ENCODE measurements around the gene FAAH. TPM values are rescaled to one million over a fixed set of nuclear protein-coding genes. Genes with fewer than 3 reads are reported as not detected.

The FAAH gene
- total RNA-seq, 1 experiment from 2014 or later: 25.9 TPM

- no peaks in the 10 kb centered on the region for H3K36me3 ChIP-seq (ENCODE audit: control insufficient read depth, insufficient read depth, low read length)
- H3K27ac ChIP-seq (ENCODE audit: low read length): no peak overlapping the region
- CTCF ChIA-PET: no interaction called here
- in situ Hi-C loops (cut with HindIII; ENCODE audit: low pct_unique_long_range_greater_than_20kb, low sequenced_read_pairs) (no loop called here), intact Hi-C loops (cut with micrococcal nuclease; ENCODE audit: unreplicated experiment) (no loop called here)
- TF ChIP-seq TCF7L2 (IDR thresholded peaks at IDR 0.05; ENCODE audit: low read depth, low read length): no peak
- no peak for TF ChIP-seq REST (IDR thresholded peaks at IDR 0.05; ENCODE audit: insufficient read depth in 1 of 2, low read depth in 2 of 2, low read length in 1 of 2)
- TF ChIP-seq CTCF (IDR thresholded peaks at IDR 0.05): no peak
- no peak for TF ChIP-seq SIN3A (IDR thresholded peaks at IDR 0.05; ENCODE audit: borderline replicate concordance, insufficient read depth, low read depth, low read length)
- no peak for TF ChIP-seq POLR2AphosphoS5 (IDR thresholded peaks at IDR 0.05; ENCODE audit: low read depth, low read length)
- H3K4me3 ChIP-seq (ENCODE audit: low read depth in 2 of 2, low read length in 2 of 2): no peak overlapping the region
- no peak for ATAC-seq
- H3K9me3 ChIP-seq (ENCODE audit: control insufficient read depth, insufficient read depth, low read depth, low read length): no peaks in the 10 kb centered on the region
- DNase-seq (ENCODE audit: low read depth, low spot score): no peak
- H3K27me3 ChIP-seq (ENCODE audit: control insufficient read depth, insufficient read depth, low read length): peaks cover 5% of the 10 kb centered on the region; the same call in 1 of the 2 replicates
- POLR2A ChIA-PET: no interaction called here
- no TSS peak for BruUV-seq (replicated peaks)
- peaks cover 3% of the 10 kb centered on the region; the same call in 1 of the 2 replicates for H3K4me1 ChIP-seq (ENCODE audit: control insufficient read depth, insufficient read depth, low read length)
These were observed 67.1 kb downstream of the FAAH start for GRCh38 chr1:46461017-46461808.

GRCh38 chr1:46461809-46462448 is 67.8 kb downstream of the FAAH start:
- DNase-seq (ENCODE audit: low read depth, low spot score): no peak
- Histone ChIP-seq H3K27ac (ENCODE audit: low read length) (no peak overlapping the region), H3K4me3 (ENCODE audit: low read depth in 2 of 2, low read length in 2 of 2) (no peak overlapping the region), H3K27me3 (ENCODE audit: control insufficient read depth, insufficient read depth, low read length) (peaks cover 5% of the 10 kb centered on the region; the same call in 1 of the 2 replicates), H3K36me3 (ENCODE audit: control insufficient read depth, insufficient read depth, low read length) (no peaks in the 10 kb centered on the region), H3K4me1 (ENCODE audit: control insufficient read depth, insufficient read depth, low read length) (peaks cover 3% of the 10 kb centered on the region; the same call in 1 of the 2 replicates), H3K9me3 (ENCODE audit: control insufficient read depth, insufficient read depth, low read depth, low read length) (no peaks in the 10 kb centered on the region)
- ATAC-seq: no peak
- no peak for TF ChIP-seq POLR2AphosphoS5 (IDR thresholded peaks at IDR 0.05; ENCODE audit: low read depth, low read length)
- no peak for TF ChIP-seq REST (IDR thresholded peaks at IDR 0.05; ENCODE audit: insufficient read depth in 1 of 2, low read depth in 2 of 2, low read length in 1 of 2)
- TF ChIP-seq TCF7L2 (IDR thresholded peaks at IDR 0.05; ENCODE audit: low read depth, low read length): no peak
- TF ChIP-seq CTCF (IDR thresholded peaks at IDR 0.05): no peak
- TF ChIP-seq SIN3A (IDR thresholded peaks at IDR 0.05; ENCODE audit: borderline replicate concordance, insufficient read depth, low read depth, low read length): no peak
- no TSS peak for BruUV-seq (replicated peaks)
- ChIA-PET CTCF (no interaction called here), POLR2A (no interaction called here)
- intact Hi-C loops (cut with micrococcal nuclease; ENCODE audit: unreplicated experiment) (no loop called here), in situ Hi-C loops (cut with HindIII; ENCODE audit: low pct_unique_long_range_greater_than_20kb, low sequenced_read_pairs) (no loop called here)

All from Panc1 (cell line).